A673 (cell line): Measurements from ENCODE around the gene PRPF40B. TPM values are rescaled to one million over a fixed set of nuclear protein-coding genes. Genes with fewer than 3 reads are reported as not detected.

Experiments used
- BruUV-seq: library from RNA; stranded (reverse); fragments of 400-500 nt; replicated peaks from 2 replicates; lab custom pipeline; 2021; lab: Mats Ljungman, UMichigan
- CTCF ChIA-PET: fragments of 300-600 bp; sonication (Branson Sonifier 250); formaldehyde crosslinking; loops from one replicate; lab custom pipeline; 2022; ENCODE audit warnings: antibody characterized with exemption; lab: Charles Lee
- POLR2A ChIA-PET: fragments of 300-600 bp; sonication (Branson Sonifier 250); formaldehyde crosslinking; loops from one replicate; lab custom pipeline; 2022; ENCODE audit warnings: antibody characterized with exemption; ENCODE audit not compliant: low non-redundant PET; lab: Charles Lee
- DNase-seq: peaks from one replicate; pipeline ENCODE4 v3.0.0-alpha.2; 2015; ENCODE audit warnings: low spot score
- H3K27ac ChIP-seq: fragments of 200-600 bp; sonication (generic); 2 replicates; pipeline ENCODE4 v1.5.1; 2016; ENCODE audit warnings: mixed run types, low read depth, mild to moderate bottlenecking, mixed read lengths, antibody characterized with exemption, low read length; ENCODE audit not compliant: poor library complexity, severe bottlenecking
- H3K27me3 ChIP-seq: fragments of 200-600 bp; sonication (generic); replicated peaks from 2 replicates; pipeline ENCODE4 v1.6.1; 2017; ENCODE audit warnings: mixed run types, low read depth, mild to moderate bottlenecking, mixed read lengths, antibody characterized with exemption, low read length; ENCODE audit not compliant: insufficient read depth, poor library complexity
- H3K36me3 ChIP-seq: fragments of 200-600 bp; sonication (generic); 2 replicates; pipeline ENCODE4 v1.6.1; 2016; ENCODE audit warnings: mixed run types, mild to moderate bottlenecking, mixed read lengths, antibody characterized with exemption, low read length; ENCODE audit not compliant: insufficient read depth, poor library complexity, severe bottlenecking
- H3K4me1 ChIP-seq: fragments of 200-600 bp; sonication (generic); 2 replicates; pipeline ENCODE4 v1.6.1; 2017; ENCODE audit warnings: mixed run types, mild to moderate bottlenecking, mixed read lengths, antibody characterized with exemption, low read length; ENCODE audit not compliant: insufficient read depth, poor library complexity, severe bottlenecking
- H3K4me3 ChIP-seq: fragments of 200-600 bp; sonication (generic); 2 replicates; pipeline ENCODE4 v1.5.1; 2016; ENCODE audit warnings: low read depth, mixed run types, mild to moderate bottlenecking, mixed read lengths, low read length; ENCODE audit not compliant: poor library complexity, severe bottlenecking
- H3K9me3 ChIP-seq: fragments of 200-600 bp; sonication (generic); 2 replicates; pipeline ENCODE4 v1.6.1; 2016; ENCODE audit warnings: mixed run types, low read depth, mild to moderate bottlenecking, mixed read lengths, antibody characterized with exemption, low read length; ENCODE audit not compliant: poor library complexity, severe bottlenecking
- EZH2 ChIP-seq: fragments of 200-600 bp; sonication (generic); IDR thresholded peaks from 2 replicates; pipeline ENCODE4 v1.6.1; 2017; ENCODE audit warnings: borderline replicate concordance, low read depth, mild to moderate bottlenecking, mixed read lengths, antibody characterized with exemption, low read length; ENCODE audit not compliant: poor library complexity, severe bottlenecking
- intact Hi-C: fragments of 100-400 bp; cut with micrococcal nuclease; formaldehyde crosslinking; loops from one replicate; pipeline ENCODE4 v1.10.0; 2022; ENCODE audit not compliant: unreplicated experiment
- total RNA-seq: library from RNA; stranded (reverse); gene quantifications from 2 replicates; pipeline ENCODE4 v1.2.3, GENCODE V29; 2021
- TF ChIP-seq, protein P1 (sequence below): fragments of 300-800, 200-600 bp; sonication (generic); conservative IDR thresholded peaks from 2 replicates; pipeline ENCODE4 v1.5.1; 2017; ENCODE audit warnings: low read depth, mild to moderate bottlenecking, antibody characterized with exemption, low read length, moderate library complexity, mixed read lengths

The PRPF40B gene
- total RNA-seq, 1 experiment from 2014 or later = 14.0 TPM

DNA sequence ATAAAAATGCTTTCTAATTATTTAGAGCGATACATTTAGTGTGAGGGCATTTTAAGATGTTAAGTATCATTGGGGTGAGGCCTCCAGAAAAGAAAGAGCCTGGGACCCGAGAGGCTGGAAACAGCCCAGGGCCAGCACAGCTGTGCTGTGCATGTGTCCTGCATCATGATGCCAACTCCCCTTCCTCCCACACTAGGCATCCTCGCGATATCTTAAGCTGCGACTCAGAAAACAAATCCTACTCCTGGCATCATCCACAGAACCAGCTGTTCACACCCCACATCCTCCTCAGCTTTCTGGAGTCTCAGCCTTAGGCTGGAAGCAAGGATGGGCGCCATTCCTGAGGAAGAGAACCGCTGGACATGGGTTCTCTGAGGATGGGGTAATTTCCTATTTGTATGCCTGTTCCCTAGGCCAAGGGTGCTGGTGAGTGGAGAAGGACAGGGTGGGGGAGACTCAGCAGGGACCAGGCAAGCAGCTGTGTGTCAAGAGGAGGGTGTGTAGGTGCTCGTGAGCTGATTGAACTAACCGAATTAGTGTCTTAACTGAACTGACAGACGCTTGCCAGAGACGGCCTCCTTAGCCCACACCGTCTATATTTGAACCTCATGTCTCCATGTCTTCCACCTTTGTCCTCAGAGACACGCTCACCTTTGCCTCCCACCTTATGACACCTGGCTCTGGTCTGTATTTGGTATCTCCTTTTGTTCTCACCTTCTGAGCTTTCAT lies 39.8 kb upstream of the PRPF40B start:
- no peaks in the 10 kb centered on the region for H3K36me3 ChIP-seq
- CTCF ChIA-PET = no interaction called here
- H3K27me3 ChIP-seq = no peaks in the 10 kb centered on the region
- POLR2A ChIA-PET = no interaction called here
- intact Hi-C loops = loop anchor here (5.0 kb wide), 1 partner anchor 226 kb away; no protein-coding TSS in a partner anchor
- DNase-seq = no peak
- TF ChIP-seq, protein P1, sequence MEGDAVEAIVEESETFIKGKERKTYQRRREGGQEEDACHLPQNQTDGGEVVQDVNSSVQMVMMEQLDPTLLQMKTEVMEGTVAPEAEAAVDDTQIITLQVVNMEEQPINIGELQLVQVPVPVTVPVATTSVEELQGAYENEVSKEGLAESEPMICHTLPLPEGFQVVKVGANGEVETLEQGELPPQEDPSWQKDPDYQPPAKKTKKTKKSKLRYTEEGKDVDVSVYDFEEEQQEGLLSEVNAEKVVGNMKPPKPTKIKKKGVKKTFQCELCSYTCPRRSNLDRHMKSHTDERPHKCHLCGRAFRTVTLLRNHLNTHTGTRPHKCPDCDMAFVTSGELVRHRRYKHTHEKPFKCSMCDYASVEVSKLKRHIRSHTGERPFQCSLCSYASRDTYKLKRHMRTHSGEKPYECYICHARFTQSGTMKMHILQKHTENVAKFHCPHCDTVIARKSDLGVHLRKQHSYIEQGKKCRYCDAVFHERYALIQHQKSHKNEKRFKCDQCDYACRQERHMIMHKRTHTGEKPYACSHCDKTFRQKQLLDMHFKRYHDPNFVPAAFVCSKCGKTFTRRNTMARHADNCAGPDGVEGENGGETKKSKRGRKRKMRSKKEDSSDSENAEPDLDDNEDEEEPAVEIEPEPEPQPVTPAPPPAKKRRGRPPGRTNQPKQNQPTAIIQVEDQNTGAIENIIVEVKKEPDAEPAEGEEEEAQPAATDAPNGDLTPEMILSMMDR = no peak
- TF ChIP-seq EZH2 = no peak
- no TSS peak for BruUV-seq
- H3K4me1 ChIP-seq = peaks cover 1% of the 10 kb centered on the region
- H3K27ac ChIP-seq = no peak overlapping the region
- no peaks in the 10 kb centered on the region for H3K9me3 ChIP-seq
- H3K4me3 ChIP-seq = no peak overlapping the region

DNA sequence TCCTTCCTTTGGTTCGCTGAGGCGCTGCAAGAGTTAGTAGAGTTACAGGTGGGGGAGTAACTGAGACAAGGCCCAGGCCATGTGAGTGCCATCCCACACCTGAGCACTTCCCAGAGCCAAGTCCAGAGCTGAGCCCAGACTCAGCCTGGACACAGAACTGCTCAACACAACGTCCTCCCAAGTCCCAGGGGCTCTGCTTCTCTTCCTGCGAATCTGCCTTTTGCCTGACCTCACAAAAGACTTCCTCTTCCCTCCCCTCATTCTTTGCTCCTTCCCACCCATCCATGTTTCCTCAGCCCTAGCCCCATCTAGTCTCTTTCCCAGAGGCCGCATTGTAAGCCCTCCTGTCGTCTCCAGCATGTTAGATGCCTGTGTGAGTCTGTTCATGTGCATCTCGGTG lies 38.8 kb upstream of the PRPF40B start:
- ChIA-PET POLR2A (no interaction called here), CTCF (no interaction called here)
- no peak for DNase-seq
- Histone ChIP-seq H3K36me3 (no peaks in the 10 kb centered on the region), H3K27ac (no peak overlapping the region), H3K4me1 (peaks cover 4% of the 10 kb centered on the region), H3K27me3 (no peaks in the 10 kb centered on the region), H3K4me3 (no peak overlapping the region), H3K9me3 (no peaks in the 10 kb centered on the region)
- intact Hi-C loops = loop anchor here (5.0 kb wide), 1 partner anchor 227 kb away; no protein-coding TSS in a partner anchor
- BruUV-seq = no TSS peak
- TF ChIP-seq, protein P1 = no peak
- no peak for TF ChIP-seq EZH2

DNA sequence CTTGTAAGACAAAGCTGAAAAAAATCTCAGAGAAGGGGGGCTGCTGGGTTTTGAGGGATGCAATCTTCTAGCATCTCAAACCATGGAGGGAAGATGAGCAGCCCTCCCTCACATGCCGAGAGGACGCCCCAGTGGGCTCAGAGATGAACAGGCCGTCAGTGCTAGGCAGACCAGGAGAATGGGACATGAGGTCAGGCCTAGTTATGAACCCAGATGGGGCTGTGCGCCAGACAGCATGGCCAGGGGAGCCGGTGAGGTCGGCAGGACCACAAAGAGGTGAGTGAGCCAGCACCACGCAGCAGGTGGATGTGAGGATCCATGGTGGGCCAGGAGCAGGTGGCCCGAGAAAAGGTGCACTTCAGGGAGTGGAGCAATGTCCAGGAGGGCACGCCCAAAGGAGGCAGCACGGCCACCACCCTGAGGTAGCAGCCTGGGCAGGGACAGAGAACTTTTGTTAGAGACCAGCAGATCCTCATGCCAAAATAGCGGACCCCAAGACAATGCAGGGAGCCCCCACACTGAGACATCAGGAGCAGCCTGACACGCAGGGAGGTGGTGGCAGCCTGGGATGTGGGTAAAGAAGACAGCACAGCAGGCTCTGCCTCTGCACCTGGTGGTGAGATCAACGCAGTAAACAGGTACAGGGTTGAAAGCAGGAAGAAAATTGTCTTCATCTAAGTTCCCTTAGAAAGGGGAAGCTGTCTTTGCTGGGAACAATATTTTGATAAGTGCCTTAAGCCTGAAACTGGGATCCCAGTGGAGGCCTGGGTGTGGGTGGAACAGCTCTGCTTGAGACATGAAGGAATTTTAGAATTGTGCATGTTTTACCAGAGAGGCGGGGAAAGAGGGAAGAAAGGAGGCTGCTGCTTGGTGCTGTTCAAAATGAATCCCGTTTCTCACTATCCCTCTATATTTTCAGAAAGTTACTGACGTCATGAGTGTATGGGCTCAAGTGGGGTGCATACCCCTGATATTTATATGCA lies 37.6 kb upstream of the PRPF40B start:
- CTCF ChIA-PET = no interaction called here
- no peak for TF ChIP-seq EZH2
- TF ChIP-seq, protein P1 = no peak
- no peaks in the 10 kb centered on the region for H3K36me3 ChIP-seq
- H3K9me3 ChIP-seq = no peaks in the 10 kb centered on the region
- no peaks in the 10 kb centered on the region for H3K27me3 ChIP-seq
- H3K27ac ChIP-seq = no peak overlapping the region
- DNase-seq = no peak
- H3K4me1 ChIP-seq = peaks cover 4% of the 10 kb centered on the region
- intact Hi-C loops = no loop called here
- POLR2A ChIA-PET = no interaction called here
- no peak overlapping the region for H3K4me3 ChIP-seq
- BruUV-seq = no TSS peak
